Activated naive CD4-positive, alpha-beta T cell treated with anti-CD3 and anti-CD28 coated beads, Interleukin-2, amount 10 ng/mL, durations not matched to agents 7 days and 5 days (primary cell): Measurements from ENCODE around the gene PIGT.
"Not testable (repeated sequence)": the region's sequence is repeated elsewhere in the genome, so short reads cannot be mapped to it uniquely, and the experiment has no call there.

Source experiments
- CTCF ChIA-PET: fragments of 350-600 bp; sonication (Branson Sonifier 250); formaldehyde crosslinking; loops from one replicate; lab custom pipeline; 2021; ENCODE audit warnings: antibody characterized with exemption; lab: Charles Lee
- DNase-seq: peaks from one replicate; pipeline ENCODE4 v3.0.0-alpha.2; 2020
- H3K27ac Mint-ChIP-seq: one replicate; pipeline ENCODE4 v1.8.0; 2021; ENCODE audit warnings: mild to moderate bottlenecking, moderate library complexity, mixed read lengths
- H3K27me3 Mint-ChIP-seq: one replicate; pipeline ENCODE4 v1.8.0; 2021; ENCODE audit warnings: mild to moderate bottlenecking, mixed read lengths
- H3K36me3 Mint-ChIP-seq: one replicate; pipeline ENCODE4 v1.8.0; 2021; ENCODE audit warnings: mixed read lengths
- H3K4me1 Mint-ChIP-seq: one replicate; pipeline ENCODE4 v1.8.0; 2021; ENCODE audit warnings: mixed read lengths
- H3K4me3 Mint-ChIP-seq: one replicate; pipeline ENCODE4 v1.8.0; 2021; ENCODE audit warnings: mild to moderate bottlenecking, moderate library complexity, mixed read lengths
- H3K9me3 Mint-ChIP-seq: one replicate; pipeline ENCODE4 v1.8.0; 2021; ENCODE audit warnings: mixed read lengths

Gene PIGT

GRCh38 chr20:45467861-45468260 is 51.9 kb downstream of the PIGT start:
- DNase-seq = no peak
- H3K36me3 Mint-ChIP-seq = no peaks in the 10 kb centered on the region
- CTCF ChIA-PET = interaction anchor here (0.8 to 1.9 kb wide), 5 partner anchors 9 to 104 kb away, joined by 3 to 7 read pairs (median 4); partner anchors contain the start of gene SYS1
- H3K27me3 Mint-ChIP-seq = peaks cover 64% of the 10 kb centered on the region
- no peak overlapping the region for H3K4me3 Mint-ChIP-seq
- H3K4me1 Mint-ChIP-seq = peaks cover 10% of the 10 kb centered on the region
- no peak overlapping the region for H3K27ac Mint-ChIP-seq
- no peaks in the 10 kb centered on the region for H3K9me3 Mint-ChIP-seq

DNA sequence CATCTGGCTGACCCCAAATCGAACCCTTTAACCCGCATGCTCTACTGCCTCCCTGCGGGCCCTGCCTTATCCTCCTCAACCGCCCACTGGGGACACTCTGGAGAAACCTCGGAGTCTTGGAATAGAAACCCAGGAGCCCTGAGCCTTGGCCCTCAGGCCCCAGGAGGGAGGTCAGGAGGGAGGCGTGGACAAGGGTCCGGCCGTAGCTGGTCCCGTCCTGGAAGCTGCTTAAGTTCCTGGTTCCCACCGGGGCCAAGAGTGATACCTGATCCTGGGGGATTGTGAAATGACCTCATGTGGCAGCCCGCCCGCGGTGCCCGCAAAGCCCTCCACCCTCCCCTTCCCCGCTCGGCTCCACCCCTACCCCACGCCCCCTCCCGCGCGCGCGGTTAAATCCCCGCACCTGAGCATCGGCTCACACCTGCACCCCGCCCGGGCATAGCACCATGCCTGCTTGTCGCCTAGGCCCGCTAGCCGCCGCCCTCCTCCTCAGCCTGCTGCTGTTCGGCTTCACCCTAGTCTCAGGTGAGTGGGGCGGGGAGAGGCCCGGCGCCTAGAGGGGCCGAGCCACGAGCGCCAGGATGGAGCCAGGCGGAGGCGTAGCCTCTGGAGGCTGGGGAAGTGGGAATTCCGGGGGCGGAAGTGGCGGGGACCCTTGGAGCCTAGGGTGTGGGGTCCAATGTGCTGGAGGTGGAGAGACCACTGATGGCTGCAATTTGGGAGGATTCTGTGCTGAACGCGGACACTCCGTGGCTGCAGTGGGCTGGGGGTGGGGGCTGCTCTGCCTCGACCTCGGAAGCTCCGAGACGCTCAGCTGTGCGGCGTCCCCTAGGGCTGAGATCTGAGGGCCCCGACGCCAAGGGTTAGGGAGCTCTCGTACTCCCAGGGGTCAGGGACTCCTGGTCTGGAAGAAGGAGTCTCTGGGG is 53.7 kb downstream of the PIGT start, which contains the start of gene WFDC2:
WFDC2 (plus strand) TSS at position 418 of the 926 bp plus-strand sequence; CDS start at position 447, 29 bp downstream.
- DNase-seq = no peak
- CTCF ChIA-PET = interaction anchor here (0.9 to 1.3 kb wide), 2 partner anchors 96 to 301 kb away, joined by 3 read pairs; no protein-coding TSS in a partner anchor
- Mint-ChIP-seq H3K27ac (no peak within 1 kb of the TSS), H3K9me3 (no peaks in the 10 kb centered on the region), H3K36me3 (no peaks in the 10 kb centered on the region), H3K4me3 (peak within 1 kb of the TSS; percentile 36), H3K4me1 (peaks cover 10% of the 10 kb centered on the region), H3K27me3 (peaks cover 71% of the 10 kb centered on the region)

GRCh38 chr20:45470262-45470931 is 54.5 kb downstream of the PIGT start:
- Mint-ChIP-seq H3K36me3 (no peaks in the 10 kb centered on the region), H3K27me3 (peaks cover 71% of the 10 kb centered on the region), H3K27ac (no peak overlapping the region), H3K9me3 (no peaks in the 10 kb centered on the region), H3K4me1 (peaks cover 10% of the 10 kb centered on the region), H3K4me3 (peak overlapping the region; percentile 36)
- CTCF ChIA-PET = interaction anchor here (0.8 to 1.4 kb wide), 4 partner anchors 96 to 300 kb away, joined by 3 to 4 read pairs (median 3); partner anchors contain the start of gene SYS1
- DNase-seq = no peak

GRCh38 chr20:45470937-45471336 is 55.0 kb downstream of the PIGT start:
- peak; percentile 25 for DNase-seq
- Mint-ChIP-seq H3K4me1 (peaks cover 10% of the 10 kb centered on the region), H3K4me3 (peak overlapping the region; percentile 7), H3K27ac (no peak overlapping the region), H3K27me3 (peaks cover 68% of the 10 kb centered on the region), H3K9me3 (no peaks in the 10 kb centered on the region), H3K36me3 (no peaks in the 10 kb centered on the region)
- CTCF ChIA-PET = interaction anchor here (0.8 to 1.4 kb wide), 4 partner anchors 97 to 300 kb away, joined by 3 to 4 read pairs (median 3); partner anchors contain the start of gene SYS1

DNA sequence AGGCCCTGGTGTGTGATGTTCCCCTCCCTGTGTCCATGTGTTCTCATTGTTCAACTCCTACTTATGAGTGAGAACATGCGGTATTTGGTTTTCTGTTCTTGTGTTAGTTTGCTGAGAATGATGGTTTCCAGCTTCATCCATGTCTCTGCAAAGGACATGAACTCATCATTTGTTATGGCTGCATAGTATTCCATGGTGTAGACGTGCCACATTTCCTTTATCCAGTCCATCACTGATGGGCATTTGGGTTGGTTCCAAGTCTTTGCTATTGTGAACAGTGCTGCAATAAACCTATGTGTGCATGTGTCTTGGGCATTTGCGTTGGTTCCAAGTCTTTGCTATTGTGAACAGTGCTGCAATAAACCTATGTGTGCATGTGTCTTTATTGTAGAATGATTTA is 56.3 kb downstream of the PIGT start:
- H3K27ac Mint-ChIP-seq, H3K4me3 Mint-ChIP-seq, H3K36me3 Mint-ChIP-seq, CTCF ChIA-PET, H3K9me3 Mint-ChIP-seq, DNase-seq: not testable (repeated sequence)
- Mint-ChIP-seq H3K27me3 (peaks cover 59% of the 10 kb centered on the region), H3K4me1 (peaks cover 10% of the 10 kb centered on the region)
